ENCODE measurements around the gene BRD1.

The BRD1 gene

DNA sequence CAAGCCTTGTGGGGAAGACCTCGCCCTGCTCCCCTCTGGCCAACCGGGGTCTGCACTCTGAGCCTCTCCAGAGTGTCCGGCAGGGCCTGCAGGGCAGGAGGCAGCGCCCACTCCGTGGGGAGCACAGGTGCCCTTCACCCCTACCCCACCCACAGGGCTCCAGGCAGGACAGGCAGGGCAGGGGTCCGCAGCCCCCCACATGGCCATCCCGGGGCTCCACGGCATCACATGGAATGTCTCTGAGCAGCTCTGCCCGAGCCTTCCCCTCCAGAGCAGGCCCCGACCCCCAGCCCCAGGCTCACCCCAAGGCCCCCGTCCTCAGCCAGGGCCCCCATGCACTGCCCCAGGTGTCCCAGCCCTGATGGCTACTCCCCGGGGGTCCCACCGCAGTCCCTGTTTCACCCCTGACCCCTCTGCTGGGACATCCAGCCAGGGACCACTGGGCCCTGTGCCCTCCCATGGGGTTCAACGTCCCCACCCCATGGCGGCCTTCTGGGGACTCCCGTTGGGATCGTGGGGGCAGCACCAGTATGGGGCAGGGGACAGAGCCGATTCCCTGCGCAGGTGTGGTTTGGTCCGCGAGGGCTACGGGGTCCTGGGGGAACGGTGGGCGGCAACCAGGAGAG, 77.7 kb downstream of the BRD1 start:
- DNase-seq (ENCODE audit: low read depth in 2 of 2) = no peak
- TF ChIP-seq, protein P1, sequence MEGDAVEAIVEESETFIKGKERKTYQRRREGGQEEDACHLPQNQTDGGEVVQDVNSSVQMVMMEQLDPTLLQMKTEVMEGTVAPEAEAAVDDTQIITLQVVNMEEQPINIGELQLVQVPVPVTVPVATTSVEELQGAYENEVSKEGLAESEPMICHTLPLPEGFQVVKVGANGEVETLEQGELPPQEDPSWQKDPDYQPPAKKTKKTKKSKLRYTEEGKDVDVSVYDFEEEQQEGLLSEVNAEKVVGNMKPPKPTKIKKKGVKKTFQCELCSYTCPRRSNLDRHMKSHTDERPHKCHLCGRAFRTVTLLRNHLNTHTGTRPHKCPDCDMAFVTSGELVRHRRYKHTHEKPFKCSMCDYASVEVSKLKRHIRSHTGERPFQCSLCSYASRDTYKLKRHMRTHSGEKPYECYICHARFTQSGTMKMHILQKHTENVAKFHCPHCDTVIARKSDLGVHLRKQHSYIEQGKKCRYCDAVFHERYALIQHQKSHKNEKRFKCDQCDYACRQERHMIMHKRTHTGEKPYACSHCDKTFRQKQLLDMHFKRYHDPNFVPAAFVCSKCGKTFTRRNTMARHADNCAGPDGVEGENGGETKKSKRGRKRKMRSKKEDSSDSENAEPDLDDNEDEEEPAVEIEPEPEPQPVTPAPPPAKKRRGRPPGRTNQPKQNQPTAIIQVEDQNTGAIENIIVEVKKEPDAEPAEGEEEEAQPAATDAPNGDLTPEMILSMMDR (IDR thresholded peaks at IDR 0.05; ENCODE audit: low read depth, low read length) = no peak

DNA sequence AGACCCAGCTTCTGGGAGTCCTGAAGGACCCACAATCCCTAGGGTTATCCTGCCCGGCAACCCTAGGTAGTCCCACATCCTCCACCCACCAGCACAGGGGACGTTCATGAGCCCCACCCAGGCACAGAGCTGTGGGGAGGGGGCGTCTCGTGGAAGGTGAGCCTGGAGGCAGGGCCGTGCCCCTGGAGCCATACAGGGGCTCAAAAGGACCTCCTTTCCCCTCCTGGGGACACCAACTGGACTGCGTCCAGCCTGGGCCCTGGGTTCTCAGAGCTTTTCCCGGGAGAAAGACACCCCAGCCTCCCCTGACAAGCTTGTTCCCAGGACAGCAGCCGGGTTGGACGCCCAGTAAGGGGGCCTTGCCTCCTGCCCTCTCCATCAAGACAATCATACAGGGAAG, 78.4 kb downstream of the BRD1 start:
- no peak for DNase-seq (ENCODE audit: low read depth in 2 of 2)
- TF ChIP-seq, protein P1 (IDR thresholded peaks at IDR 0.05; ENCODE audit: low read depth, low read length) = no peak
- no peak overlapping the region for H3K4me3 ChIP-seq (replicated peaks in 1 of 2; ENCODE audit: low read depth in 2 of 2, low read length in 2 of 2)

More for the DNA sequence above, 77.7 kb downstream of the BRD1 start:
- no peak overlapping the region for H3K4me3 ChIP-seq (replicated peaks in 1 of 2; ENCODE audit: low read depth in 2 of 2, low read length in 2 of 2)

DNA sequence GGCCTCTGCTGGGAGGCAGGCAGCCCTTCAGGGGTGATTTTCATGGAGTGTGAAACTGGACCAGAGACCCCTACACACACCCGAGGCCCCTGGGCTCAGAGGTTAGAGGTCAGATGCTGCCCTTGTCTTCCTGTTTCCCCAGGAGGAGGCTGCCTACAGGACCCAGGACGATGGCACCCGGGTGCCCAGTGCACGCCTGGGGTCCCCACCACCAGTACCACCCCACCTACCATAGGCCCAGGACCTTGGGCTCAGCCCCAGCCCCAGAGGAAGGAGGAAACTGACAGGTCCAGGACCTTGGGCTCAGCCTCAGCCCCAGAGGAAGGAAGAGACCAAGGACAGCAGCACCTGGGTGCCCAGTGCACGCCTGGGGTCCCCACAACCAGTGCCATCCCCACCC, 79.2 kb downstream of the BRD1 start:
- no peak for DNase-seq (ENCODE audit: low read depth in 2 of 2)
- no peak overlapping the region for H3K4me3 ChIP-seq (replicated peaks in 1 of 2; ENCODE audit: low read depth in 2 of 2, low read length in 2 of 2)
- TF ChIP-seq, protein P1 (IDR thresholded peaks at IDR 0.05; ENCODE audit: low read depth, low read length) = no peak

DNA sequence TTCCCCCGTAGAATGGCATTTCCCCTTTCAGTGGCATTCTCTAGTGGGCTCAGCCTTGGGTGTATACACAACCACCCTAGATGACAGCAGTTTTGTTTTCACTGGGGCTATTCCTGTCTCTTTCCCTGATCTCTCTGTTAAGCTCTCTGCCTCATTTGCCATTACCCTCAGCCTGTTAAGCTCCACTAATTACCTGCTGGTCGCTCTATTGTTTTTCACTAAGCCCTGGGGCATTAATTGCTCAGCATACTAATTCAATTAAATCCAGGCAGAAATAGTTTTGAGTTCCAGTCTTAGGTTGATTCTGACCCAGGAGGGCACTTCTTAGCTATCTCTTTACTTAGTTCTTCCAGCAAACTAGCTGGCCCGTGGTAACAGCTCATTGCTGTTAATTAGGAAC, 80.0 kb downstream of the BRD1 start:
- H3K4me3 ChIP-seq (replicated peaks in 1 of 2; ENCODE audit: low read depth in 2 of 2, low read length in 2 of 2) = no peak overlapping the region
- DNase-seq (ENCODE audit: low read depth in 2 of 2) = no peak
- TF ChIP-seq, protein P1 (IDR thresholded peaks at IDR 0.05; ENCODE audit: low read depth, low read length) = no peak

DNA sequence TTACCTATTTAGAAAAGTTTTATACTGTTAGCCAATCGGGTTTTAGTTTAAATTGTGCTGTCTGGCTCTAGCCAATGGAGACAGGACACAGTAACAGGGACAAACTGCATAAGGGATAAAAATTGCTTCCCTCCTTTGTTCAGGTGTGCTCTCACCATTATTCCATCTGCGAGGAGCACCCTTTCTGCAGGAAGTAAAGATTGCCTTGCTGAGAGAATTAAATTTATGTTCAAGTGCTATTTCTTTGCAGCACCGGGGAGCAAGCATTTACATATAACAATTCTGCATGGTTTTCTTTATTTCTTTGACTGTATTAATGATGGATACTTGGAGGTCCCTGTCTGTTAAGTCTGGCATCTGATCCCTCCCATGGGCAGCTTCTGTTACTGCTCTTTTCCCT, 80.5 kb downstream of the BRD1 start:
- H3K4me3 ChIP-seq (replicated peaks in 1 of 2; ENCODE audit: low read depth in 2 of 2, low read length in 2 of 2) = no peak overlapping the region
- TF ChIP-seq, protein P1 (IDR thresholded peaks at IDR 0.05; ENCODE audit: low read depth, low read length) = no peak
- DNase-seq (ENCODE audit: low read depth in 2 of 2) = no peak

DNA sequence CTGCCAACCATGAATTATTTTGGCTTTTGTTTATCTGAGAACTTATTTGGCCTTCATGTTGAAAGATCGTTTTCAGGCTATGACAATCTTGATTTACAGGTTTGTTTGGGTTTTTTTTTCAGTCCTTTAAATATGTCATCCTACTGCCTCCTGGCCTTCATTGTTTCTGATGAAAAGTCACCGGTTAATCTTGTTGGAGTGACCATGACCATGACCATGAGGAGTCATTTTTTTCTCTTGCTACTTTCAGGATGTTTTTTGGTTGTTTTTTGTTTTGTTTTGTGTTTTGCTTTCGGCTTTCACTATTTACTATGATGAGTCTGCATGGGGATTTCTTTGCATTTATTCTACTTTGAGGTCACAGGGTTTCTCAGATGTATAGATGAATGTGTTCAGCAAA, 81.6 kb downstream of the BRD1 start:
- DNase-seq (ENCODE audit: low read depth in 2 of 2) = no peak
- no peak overlapping the region for H3K4me3 ChIP-seq (replicated peaks in 1 of 2; ENCODE audit: low read depth in 2 of 2, low read length in 2 of 2)
- TF ChIP-seq, protein P1 (IDR thresholded peaks at IDR 0.05; ENCODE audit: low read depth, low read length) = no peak

DNA sequence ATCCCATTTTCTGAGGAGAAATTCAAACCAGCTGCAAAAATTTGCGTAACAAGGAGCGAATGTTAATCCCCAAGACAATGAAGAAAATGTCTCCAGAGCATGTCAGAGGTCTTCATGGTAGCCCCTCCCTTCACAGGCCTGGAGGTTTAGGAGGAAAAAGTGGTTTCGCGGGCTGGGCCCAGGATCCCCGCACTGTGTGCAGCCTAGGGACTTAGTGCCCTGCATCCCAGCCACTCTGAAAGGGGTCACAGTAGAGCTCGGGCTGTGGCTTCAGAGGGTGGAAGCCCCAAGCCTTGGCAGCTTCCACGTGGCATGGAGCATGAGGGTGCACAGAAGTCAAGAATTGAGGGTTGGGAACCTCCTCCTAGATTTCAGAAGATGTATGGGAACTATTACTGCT, 87.4 kb downstream of the BRD1 start:
- H3K4me3 ChIP-seq (replicated peaks in 1 of 2; ENCODE audit: low read depth in 2 of 2, low read length in 2 of 2) = no peak overlapping the region
- DNase-seq (ENCODE audit: low read depth in 2 of 2) = no peak
- TF ChIP-seq, protein P1 (IDR thresholded peaks at IDR 0.05; ENCODE audit: low read depth, low read length) = no peak
